AG04450 (cell line): ENCODE results near the gene DENND5B. TPM values are rescaled to one million over a fixed set of nuclear protein-coding genes. Genes with fewer than 3 reads are reported as not detected.

Experiments
- CTCF ChIA-PET: fragments of 300-600, 350-600 bp; formaldehyde crosslinking; extraction: SDS; loops from one replicate; lab custom pipeline; 2022; ENCODE audit warnings: antibody characterized with exemption, inconsistent platforms; lab: Charles Lee
- POLR2A ChIA-PET: fragments of 350-600 bp; formaldehyde crosslinking; extraction: SDS; loops from one replicate; lab custom pipeline; 2021; ENCODE audit warnings: antibody characterized with exemption, inconsistent platforms; lab: Yijun Ruan, JAX
- DNase-seq: peaks from one replicate; pipeline ENCODE4 v3.0.0-alpha.2; 2011; ENCODE audit warnings: low read depth, low spot score
- H3K27ac ChIP-seq: one replicate; pipeline ENCODE4 v1.5.1; 2012; ENCODE audit warnings: low read depth, low read length, control low read depth
- H3K27me3 ChIP-seq: one replicate; pipeline ENCODE4 v1.6.0; 2012; ENCODE audit warnings: low read length; ENCODE audit not compliant: control insufficient read depth, insufficient read depth
- H3K4me3 ChIP-seq: 2 replicates; pipeline ENCODE4 v1.5.1; 2011; ENCODE audit warnings: mild to moderate bottlenecking, low read depth, low read length, control low read depth
- H3K9me3 ChIP-seq: 2 replicates; pipeline ENCODE4 v1.5.1; 2012; ENCODE audit warnings: low read length; ENCODE audit not compliant: control insufficient read depth, insufficient read depth
- CTCF ChIP-seq: IDR thresholded peaks from 2 replicates; pipeline ENCODE4 v1.5.1; 2011; ENCODE audit warnings: low read depth, low read length, control low read depth, inconsistent platforms
- polyA plus RNA-seq: library from polyadenylated mRNA; depleted of rRNA; stranded (reverse); fragments of >200 nt; gene quantifications from 2 replicates; pipeline ENCODE4 v1.2.3, GENCODE V29; 2011

Gene DENND5B
- polyA plus RNA-seq, 1 experiment = 17.3 TPM

- H3K4me3 ChIP-seq = no peak overlapping the region
- no peak for TF ChIP-seq CTCF
- DNase-seq = no peak
- ChIA-PET CTCF (interaction anchor here (0.5 kb wide), 1 partner anchor 183 kb away, joined by 3 read pairs; no protein-coding TSS in a partner anchor), POLR2A (no interaction called here)
- H3K27ac ChIP-seq = no peak overlapping the region
- H3K9me3 ChIP-seq = peaks cover 15% of the 10 kb centered on the region
- H3K27me3 ChIP-seq = no peaks in the 10 kb centered on the region
Observed at GRCh38 chr12:31605531-31605930, 14.6 kb upstream of the DENND5B start.

- no peak for TF ChIP-seq CTCF
- no peak for DNase-seq
- POLR2A ChIA-PET = interaction anchor here (0.6 kb wide), 1 partner anchor 65 kb away, joined by 6 read pairs; no protein-coding TSS in a partner anchor
- CTCF ChIA-PET = interaction anchor here (0.6 kb wide), 1 partner anchor 154 kb away, joined by 4 read pairs; no protein-coding TSS in a partner anchor
- Histone ChIP-seq H3K27ac (no peak overlapping the region), H3K27me3 (no peaks in the 10 kb centered on the region), H3K4me3 (no peak overlapping the region), H3K9me3 (peaks cover 12% of the 10 kb centered on the region)
Observed at GRCh38 chr12:31603546-31604009, 12.6 kb upstream of the DENND5B start.

GRCh38 chr12:31600750-31601149 lies 9.8 kb upstream of the DENND5B start:
- CTCF ChIA-PET = interaction anchor here (0.7 kb wide), 1 partner anchor 19 kb away, joined by 6 read pairs; no protein-coding TSS in a partner anchor

GRCh38 chr12:31600252-31600651 lies 9.3 kb upstream of the DENND5B start:
- H3K4me3 ChIP-seq = no peak overlapping the region
- peaks cover 6% of the 10 kb centered on the region; the same call in 1 of the 2 replicates for H3K9me3 ChIP-seq
- CTCF ChIA-PET = interaction anchor here (0.7 kb wide), 1 partner anchor 766 kb away, joined by 3 read pairs; no protein-coding TSS in a partner anchor
- no peaks in the 10 kb centered on the region for H3K27me3 ChIP-seq
- no peak for TF ChIP-seq CTCF
- no peak overlapping the region for H3K27ac ChIP-seq
- POLR2A ChIA-PET = no interaction called here
- DNase-seq = no peak

More at GRCh38 chr12:31600750-31601149, 9.8 kb upstream of the DENND5B start:
- TF ChIP-seq CTCF = no peak
- POLR2A ChIA-PET = no interaction called here
- Histone ChIP-seq H3K27me3 (no peaks in the 10 kb centered on the region), H3K27ac (no peak overlapping the region), H3K4me3 (no peak overlapping the region), H3K9me3 (peaks cover 6% of the 10 kb centered on the region; the same call in 1 of the 2 replicates)
- DNase-seq = no peak

- ChIA-PET POLR2A (no interaction called here), CTCF (no interaction called here)
- Histone ChIP-seq H3K27ac (no peak overlapping the region), H3K4me3 (no peak overlapping the region), H3K9me3 (peaks cover 6% of the 10 kb centered on the region; the same call in 1 of the 2 replicates), H3K27me3 (no peaks in the 10 kb centered on the region)
- no peak for DNase-seq
- no peak for TF ChIP-seq CTCF
Observed at GRCh38 chr12:31599053-31599452, 8.1 kb upstream of the DENND5B start.
